HEK293 (cell line): ENCODE measurements around the gene GNPDA1.
A peak's percentile ranks its signal among the peaks of the same experiment; 100 is the strongest.

Experiments
- BCL11A ChIP-seq: fragments of 450-650 bp; formaldehyde crosslinking; IDR thresholded peaks from 2 replicates; pipeline ENCODE4 v1.5.1; 2016; ENCODE audit warnings: low read depth, missing biosample characterization, missing genetic modification characterization
- GLIS1 ChIP-seq: fragments of 450-650 bp; formaldehyde crosslinking; IDR thresholded peaks from 2 replicates; pipeline ENCODE4 v1.5.1; 2016; ENCODE audit warnings: missing biosample characterization, missing genetic modification characterization
- RBAK ChIP-seq: fragments of 450-650 bp; formaldehyde crosslinking; IDR thresholded peaks from 2 replicates; pipeline ENCODE4 v1.5.1; 2016; ENCODE audit warnings: missing biosample characterization, missing genetic modification characterization
- SP3 ChIP-seq: fragments of 450-650 bp; formaldehyde crosslinking; IDR thresholded peaks from 2 replicates; pipeline ENCODE4 v1.5.1; 2016; ENCODE audit warnings: missing biosample characterization, missing genetic modification characterization
- ZBTB20 ChIP-seq: fragments of 450-650 bp; formaldehyde crosslinking; IDR thresholded peaks from 2 replicates; pipeline ENCODE4 v1.5.1; 2016; ENCODE audit warnings: missing biosample characterization, missing genetic modification characterization
- ZBTB48 ChIP-seq: fragments of 450-650 bp; formaldehyde crosslinking; IDR thresholded peaks from 2 replicates; pipeline ENCODE4 v1.5.1; 2016; ENCODE audit warnings: missing biosample characterization, missing genetic modification characterization
- ZBTB7A ChIP-seq: fragments of 450-650 bp; formaldehyde crosslinking; IDR thresholded peaks from 2 replicates; pipeline ENCODE4 v1.5.1; 2016; ENCODE audit warnings: low read depth, missing biosample characterization, missing genetic modification characterization
- ZNF391 ChIP-seq: fragments of 450-650 bp; formaldehyde crosslinking; IDR thresholded peaks from 2 replicates; pipeline ENCODE4 v1.5.1; 2016; ENCODE audit warnings: low read depth, missing biosample characterization, missing genetic modification characterization, borderline replicate concordance
- ZNF701 ChIP-seq: fragments of 450-650 bp; formaldehyde crosslinking; IDR thresholded peaks from 2 replicates; pipeline ENCODE4 v1.5.1; 2016; ENCODE audit warnings: missing biosample characterization, missing genetic modification characterization
- TF ChIP-seq, protein P1 (sequence below): fragments of 450-650 bp; formaldehyde crosslinking; IDR thresholded peaks from 2 replicates; pipeline ENCODE4 v1.5.1; 2016; ENCODE audit warnings: missing biosample characterization, missing genetic modification characterization
- TF ChIP-seq, protein P2 (sequence below): fragments of 450-650 bp; formaldehyde crosslinking; IDR thresholded peaks from 2 replicates; pipeline ENCODE4 v1.5.1; 2016; ENCODE audit warnings: missing biosample characterization, missing genetic modification characterization
- TF ChIP-seq, protein P3 (sequence below): fragments of 450-650 bp; formaldehyde crosslinking; IDR thresholded peaks from 2 replicates; pipeline ENCODE4 v1.5.1; 2016; ENCODE audit warnings: missing biosample characterization, missing genetic modification characterization
- TF ChIP-seq, protein P4 (sequence below): fragments of 450-650 bp; formaldehyde crosslinking; IDR thresholded peaks from 2 replicates; pipeline ENCODE4 v1.5.1; 2016; ENCODE audit warnings: missing biosample characterization, missing genetic modification characterization
- TF ChIP-seq, protein P5 (sequence below): fragments of 450-650 bp; formaldehyde crosslinking; IDR thresholded peaks from 2 replicates; pipeline ENCODE4 v1.5.1; 2016; ENCODE audit warnings: missing biosample characterization, missing genetic modification characterization
- TF ChIP-seq, protein P6 (sequence below): fragments of 450-650 bp; formaldehyde crosslinking; IDR thresholded peaks from 2 replicates; pipeline ENCODE4 v1.5.1; 2016; ENCODE audit warnings: missing biosample characterization, missing genetic modification characterization
- TF ChIP-seq, protein P7 (sequence below): fragments of 450-650 bp; formaldehyde crosslinking; optimal IDR thresholded peaks from 2 replicates; pipeline ENCODE3; 2016; ENCODE audit warnings: missing biosample characterization, mild to moderate bottlenecking, missing genetic modification characterization

The GNPDA1 gene

DNA sequence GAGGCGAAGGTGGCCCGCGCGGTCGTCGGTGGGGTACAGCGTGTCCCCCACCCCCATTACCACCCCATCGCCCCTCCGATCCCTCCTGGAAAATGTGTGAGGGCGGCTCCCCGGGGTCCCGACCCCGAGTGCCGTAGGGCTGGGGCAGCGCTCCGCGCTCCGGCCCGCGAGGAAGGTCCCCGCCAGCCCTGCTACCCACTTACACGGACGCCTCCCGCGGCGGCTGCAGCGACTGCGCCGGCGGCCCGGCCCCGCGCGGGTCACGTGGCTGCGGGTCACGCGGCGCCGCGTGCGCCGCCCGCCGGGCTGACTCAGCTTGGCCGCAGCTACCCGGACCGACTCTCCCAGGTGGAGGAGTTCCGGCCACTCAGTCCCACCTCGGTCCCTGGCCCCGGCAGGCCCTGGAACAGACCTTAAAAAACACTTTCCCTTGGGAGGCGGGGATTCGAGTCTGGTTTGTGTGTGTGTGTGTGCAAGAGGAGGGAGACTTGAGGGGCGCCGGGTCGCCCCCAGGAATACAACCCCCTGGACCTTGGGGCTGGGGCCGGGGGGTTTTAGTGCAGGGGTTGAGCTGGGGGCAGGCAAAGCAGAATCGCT, at the start of gene GNPDA1 (continued):
- TF ChIP-seq, protein P1, sequence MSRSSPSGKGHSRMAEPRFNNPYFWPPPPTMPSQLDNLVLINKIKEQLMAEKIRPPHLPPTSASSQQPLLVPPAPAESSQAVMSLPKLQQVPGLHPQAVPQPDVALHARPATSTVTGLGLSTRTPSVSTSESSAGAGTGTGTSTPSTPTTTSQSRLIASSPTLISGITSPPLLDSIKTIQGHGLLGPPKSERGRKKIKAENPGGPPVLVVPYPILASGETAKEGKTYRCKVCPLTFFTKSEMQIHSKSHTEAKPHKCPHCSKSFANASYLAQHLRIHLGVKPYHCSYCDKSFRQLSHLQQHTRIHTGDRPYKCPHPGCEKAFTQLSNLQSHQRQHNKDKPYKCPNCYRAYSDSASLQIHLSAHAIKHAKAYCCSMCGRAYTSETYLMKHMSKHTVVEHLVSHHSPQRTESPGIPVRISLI (tag by site-specific recombination) = no peak
- TF ChIP-seq, protein P2, sequence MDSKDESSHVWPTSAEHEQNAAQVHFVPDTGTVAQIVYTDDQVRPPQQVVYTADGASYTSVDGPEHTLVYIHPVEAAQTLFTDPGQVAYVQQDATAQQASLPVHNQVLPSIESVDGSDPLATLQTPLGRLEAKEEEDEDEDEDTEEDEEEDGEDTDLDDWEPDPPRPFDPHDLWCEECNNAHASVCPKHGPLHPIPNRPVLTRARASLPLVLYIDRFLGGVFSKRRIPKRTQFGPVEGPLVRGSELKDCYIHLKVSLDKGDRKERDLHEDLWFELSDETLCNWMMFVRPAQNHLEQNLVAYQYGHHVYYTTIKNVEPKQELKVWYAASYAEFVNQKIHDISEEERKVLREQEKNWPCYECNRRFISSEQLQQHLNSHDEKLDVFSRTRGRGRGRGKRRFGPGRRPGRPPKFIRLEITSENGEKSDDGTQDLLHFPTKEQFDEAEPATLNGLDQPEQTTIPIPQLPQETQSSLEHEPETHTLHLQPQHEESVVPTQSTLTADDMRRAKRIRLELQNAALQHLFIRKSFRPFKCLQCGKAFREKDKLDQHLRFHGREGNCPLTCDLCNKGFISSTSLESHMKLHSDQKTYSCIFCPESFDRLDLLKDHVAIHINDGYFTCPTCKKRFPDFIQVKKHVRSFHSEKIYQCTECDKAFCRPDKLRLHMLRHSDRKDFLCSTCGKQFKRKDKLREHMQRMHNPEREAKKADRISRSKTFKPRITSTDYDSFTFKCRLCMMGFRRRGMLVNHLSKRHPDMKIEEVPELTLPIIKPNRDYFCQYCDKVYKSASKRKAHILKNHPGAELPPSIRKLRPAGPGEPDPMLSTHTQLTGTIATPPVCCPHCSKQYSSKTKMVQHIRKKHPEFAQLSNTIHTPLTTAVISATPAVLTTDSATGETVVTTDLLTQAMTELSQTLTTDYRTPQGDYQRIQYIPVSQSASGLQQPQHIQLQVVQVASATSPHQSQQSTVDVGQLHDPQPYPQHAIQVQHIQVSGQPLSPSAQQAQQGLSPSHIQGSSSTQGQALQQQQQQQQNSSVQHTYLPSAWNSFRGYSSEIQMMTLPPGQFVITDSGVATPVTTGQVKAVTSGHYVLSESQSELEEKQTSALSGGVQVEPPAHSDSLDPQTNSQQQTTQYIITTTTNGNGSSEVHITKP = peak; percentile 81
- peak; percentile 47 for TF ChIP-seq GLIS1 (tag by site-specific recombination)
- no peak for TF ChIP-seq SP3 (tag by site-specific recombination)
- TF ChIP-seq ZBTB48 = peak; percentile 83
- TF ChIP-seq ZBTB20 (tag by site-specific recombination) = peak; percentile 81
- TF ChIP-seq BCL11A = peak; percentile 27; the same call in 1 of the 2 replicates
- TF ChIP-seq ZNF391 (tag by site-specific recombination) = no peak
- TF ChIP-seq, protein P3, sequence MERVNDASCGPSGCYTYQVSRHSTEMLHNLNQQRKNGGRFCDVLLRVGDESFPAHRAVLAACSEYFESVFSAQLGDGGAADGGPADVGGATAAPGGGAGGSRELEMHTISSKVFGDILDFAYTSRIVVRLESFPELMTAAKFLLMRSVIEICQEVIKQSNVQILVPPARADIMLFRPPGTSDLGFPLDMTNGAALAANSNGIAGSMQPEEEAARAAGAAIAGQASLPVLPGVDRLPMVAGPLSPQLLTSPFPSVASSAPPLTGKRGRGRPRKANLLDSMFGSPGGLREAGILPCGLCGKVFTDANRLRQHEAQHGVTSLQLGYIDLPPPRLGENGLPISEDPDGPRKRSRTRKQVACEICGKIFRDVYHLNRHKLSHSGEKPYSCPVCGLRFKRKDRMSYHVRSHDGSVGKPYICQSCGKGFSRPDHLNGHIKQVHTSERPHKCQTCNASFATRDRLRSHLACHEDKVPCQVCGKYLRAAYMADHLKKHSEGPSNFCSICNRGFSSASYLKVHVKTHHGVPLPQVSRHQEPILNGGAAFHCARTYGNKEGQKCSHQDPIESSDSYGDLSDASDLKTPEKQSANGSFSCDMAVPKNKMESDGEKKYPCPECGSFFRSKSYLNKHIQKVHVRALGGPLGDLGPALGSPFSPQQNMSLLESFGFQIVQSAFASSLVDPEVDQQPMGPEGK (tag by site-specific recombination) = peak; percentile 87
- no peak for TF ChIP-seq ZNF701
- TF ChIP-seq, protein P4, sequence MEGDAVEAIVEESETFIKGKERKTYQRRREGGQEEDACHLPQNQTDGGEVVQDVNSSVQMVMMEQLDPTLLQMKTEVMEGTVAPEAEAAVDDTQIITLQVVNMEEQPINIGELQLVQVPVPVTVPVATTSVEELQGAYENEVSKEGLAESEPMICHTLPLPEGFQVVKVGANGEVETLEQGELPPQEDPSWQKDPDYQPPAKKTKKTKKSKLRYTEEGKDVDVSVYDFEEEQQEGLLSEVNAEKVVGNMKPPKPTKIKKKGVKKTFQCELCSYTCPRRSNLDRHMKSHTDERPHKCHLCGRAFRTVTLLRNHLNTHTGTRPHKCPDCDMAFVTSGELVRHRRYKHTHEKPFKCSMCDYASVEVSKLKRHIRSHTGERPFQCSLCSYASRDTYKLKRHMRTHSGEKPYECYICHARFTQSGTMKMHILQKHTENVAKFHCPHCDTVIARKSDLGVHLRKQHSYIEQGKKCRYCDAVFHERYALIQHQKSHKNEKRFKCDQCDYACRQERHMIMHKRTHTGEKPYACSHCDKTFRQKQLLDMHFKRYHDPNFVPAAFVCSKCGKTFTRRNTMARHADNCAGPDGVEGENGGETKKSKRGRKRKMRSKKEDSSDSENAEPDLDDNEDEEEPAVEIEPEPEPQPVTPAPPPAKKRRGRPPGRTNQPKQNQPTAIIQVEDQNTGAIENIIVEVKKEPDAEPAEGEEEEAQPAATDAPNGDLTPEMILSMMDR (tag by site-specific recombination) = 0 out of 2 replicates have a peak, but pooled peaks have one; percentile 7
- peak; percentile 14; the same call in 1 of the 2 replicates for TF ChIP-seq ZBTB7A (tag by site-specific recombination)
- no peak for TF ChIP-seq RBAK (tag by site-specific recombination)
- TF ChIP-seq, protein P5, sequence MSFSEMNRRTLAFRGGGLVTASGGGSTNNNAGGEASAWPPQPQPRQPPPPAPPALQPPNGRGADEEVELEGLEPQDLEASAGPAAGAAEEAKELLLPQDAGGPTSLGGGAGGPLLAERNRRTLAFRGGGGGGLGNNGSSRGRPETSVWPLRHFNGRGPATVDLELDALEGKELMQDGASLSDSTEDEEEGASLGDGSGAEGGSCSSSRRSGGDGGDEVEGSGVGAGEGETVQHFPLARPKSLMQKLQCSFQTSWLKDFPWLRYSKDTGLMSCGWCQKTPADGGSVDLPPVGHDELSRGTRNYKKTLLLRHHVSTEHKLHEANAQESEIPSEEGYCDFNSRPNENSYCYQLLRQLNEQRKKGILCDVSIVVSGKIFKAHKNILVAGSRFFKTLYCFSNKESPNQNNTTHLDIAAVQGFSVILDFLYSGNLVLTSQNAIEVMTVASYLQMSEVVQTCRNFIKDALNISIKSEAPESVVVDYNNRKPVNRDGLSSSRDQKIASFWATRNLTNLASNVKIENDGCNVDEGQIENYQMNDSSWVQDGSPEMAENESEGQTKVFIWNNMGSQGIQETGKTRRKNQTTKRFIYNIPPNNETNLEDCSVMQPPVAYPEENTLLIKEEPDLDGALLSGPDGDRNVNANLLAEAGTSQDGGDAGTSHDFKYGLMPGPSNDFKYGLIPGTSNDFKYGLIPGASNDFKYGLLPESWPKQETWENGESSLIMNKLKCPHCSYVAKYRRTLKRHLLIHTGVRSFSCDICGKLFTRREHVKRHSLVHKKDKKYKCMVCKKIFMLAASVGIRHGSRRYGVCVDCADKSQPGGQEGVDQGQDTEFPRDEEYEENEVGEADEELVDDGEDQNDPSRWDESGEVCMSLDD (tag by site-specific recombination) = 0 out of 2 replicates have a peak, but pooled peaks have one; percentile 55
- TF ChIP-seq, protein P6, sequence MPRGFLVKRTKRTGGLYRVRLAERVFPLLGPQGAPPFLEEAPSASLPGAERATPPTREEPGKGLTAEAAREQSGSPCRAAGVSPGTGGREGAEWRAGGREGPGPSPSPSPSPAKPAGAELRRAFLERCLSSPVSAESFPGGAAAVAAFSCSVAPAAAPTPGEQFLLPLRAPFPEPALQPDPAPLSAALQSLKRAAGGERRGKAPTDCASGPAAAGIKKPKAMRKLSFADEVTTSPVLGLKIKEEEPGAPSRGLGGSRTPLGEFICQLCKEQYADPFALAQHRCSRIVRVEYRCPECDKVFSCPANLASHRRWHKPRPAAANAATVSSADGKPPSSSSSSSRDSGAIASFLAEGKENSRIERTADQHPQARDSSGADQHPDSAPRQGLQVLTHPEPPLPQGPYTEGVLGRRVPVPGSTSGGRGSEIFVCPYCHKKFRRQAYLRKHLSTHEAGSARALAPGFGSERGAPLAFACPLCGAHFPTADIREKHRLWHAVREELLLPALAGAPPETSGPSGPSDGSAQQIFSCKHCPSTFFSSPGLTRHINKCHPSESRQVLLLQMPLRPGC (tag by site-specific recombination) = no peak
- TF ChIP-seq, protein P7, sequence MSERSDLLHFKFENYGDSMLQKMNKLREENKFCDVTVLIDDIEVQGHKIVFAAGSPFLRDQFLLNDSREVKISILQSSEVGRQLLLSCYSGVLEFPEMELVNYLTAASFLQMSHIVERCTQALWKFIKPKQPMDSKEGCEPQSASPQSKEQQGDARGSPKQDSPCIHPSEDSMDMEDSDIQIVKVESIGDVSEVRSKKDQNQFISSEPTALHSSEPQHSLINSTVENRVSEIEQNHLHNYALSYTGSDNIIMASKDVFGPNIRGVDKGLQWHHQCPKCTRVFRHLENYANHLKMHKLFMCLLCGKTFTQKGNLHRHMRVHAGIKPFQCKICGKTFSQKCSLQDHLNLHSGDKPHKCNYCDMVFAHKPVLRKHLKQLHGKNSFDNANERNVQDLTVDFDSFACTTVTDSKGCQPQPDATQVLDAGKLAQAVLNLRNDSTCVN (tag by site-specific recombination) = peak; percentile 54
